Measurements from ENCODE around the gene MCF2L2. TPM values are rescaled to one million over a fixed set of nuclear protein-coding genes. Genes with fewer than 3 reads are reported as not detected.

The MCF2L2 gene
- polyA plus RNA-seq, 2 of the 4 experiments (the other 2 are of a cell fraction), result 0.03 to 0.05 TPM

DNA sequence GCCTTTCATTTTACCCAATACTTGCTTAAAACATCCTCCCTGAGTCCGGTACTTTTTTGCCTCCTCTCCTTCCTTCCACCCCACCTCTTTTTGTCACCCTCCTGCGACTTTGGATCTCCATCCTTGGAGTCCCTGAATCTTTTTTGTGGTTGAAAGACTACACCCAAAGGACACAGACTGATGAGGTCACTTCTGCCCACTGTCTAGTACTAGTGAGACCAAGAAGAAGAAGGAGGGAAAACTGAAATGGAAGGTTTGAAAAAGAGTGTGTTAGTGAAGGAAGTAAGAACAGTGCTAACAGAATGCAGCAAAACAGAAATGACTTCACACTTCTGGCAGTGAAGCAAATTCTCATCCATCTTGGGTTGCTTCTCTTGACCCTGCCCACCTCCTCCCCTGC is 168.8 kb downstream of the MCF2L2 start:
- no peak for TF ChIP-seq USF2 (IDR thresholded peaks at IDR 0.05)
- TF ChIP-seq GATA3 (IDR thresholded peaks at IDR 0.05; ENCODE audit: borderline replicate concordance), result no peak
- TF ChIP-seq CHD4 (IDR thresholded peaks at IDR 0.05; ENCODE audit: borderline replicate concordance), result no peak
- Histone ChIP-seq H3K27ac (no peak overlapping the region), H3K4me2 (no peak overlapping the region), H3K4me3 (no peak overlapping the region), H3K4me1 (peaks cover 14% of the 10 kb centered on the region; the same call in 2 of the 3 replicates), H3K9me3 (no peaks in the 10 kb centered on the region)
- no peak for DNase-seq (ENCODE audit: low read depth in 1 of 2, low spot score in 1 of 2)
- POLR2A ChIA-PET, result no interaction called here
- CTCF ChIA-PET, result no interaction called here
- ATAC-seq, result no peak
- FAIRE-seq, result no peak
- 80% methylated on average over 2 of the region's 2 CpGs for WGBS (ENCODE audit: missing lambda C conversion rate)

GRCh38 chr3:183259087-183259486 is 169.3 kb downstream of the MCF2L2 start:
- WGBS (ENCODE audit: missing lambda C conversion rate), result 77% methylated on average over 3 of the region's 3 CpGs
- no peak overlapping the region for H3K4me2 ChIP-seq
- FAIRE-seq (no peak), DNase-seq (ENCODE audit: low read depth in 1 of 2, low spot score in 1 of 2) (no peak), ATAC-seq (no peak)
- TF ChIP-seq POLR2A (IDR thresholded peaks at IDR 0.05; ENCODE audit: low read length) (no peak), HOXB5 (CRISPR knock-in tag; IDR thresholded peaks at IDR 0.05) (no peak), EHF (CRISPR knock-in tag; IDR thresholded peaks at IDR 0.05) (no peak), ZC3H11A (IDR thresholded peaks at IDR 0.05) (no peak), RARB (CRISPR knock-in tag; IDR thresholded peaks at IDR 0.05) (no peak), HDAC2 (IDR thresholded peaks at IDR 0.05) (no peak), KDM1A (IDR thresholded peaks at IDR 0.05; ENCODE audit: low read depth) (no peak), CBX2 (IDR thresholded peaks at IDR 0.05; ENCODE audit: borderline replicate concordance, low read depth) (no peak), JUN (IDR thresholded peaks at IDR 0.05) (no peak), MAX (IDR thresholded peaks at IDR 0.05) (no peak), ESRRA (IDR thresholded peaks at IDR 0.05; ENCODE audit: borderline replicate concordance, low read length) (no peak), USF2 (IDR thresholded peaks at IDR 0.05) (no peak)
- peaks cover 14% of the 10 kb centered on the region; the same call in 1 of the 3 replicates for H3K4me1 ChIP-seq
- ChIA-PET POLR2A (no interaction called here), CTCF (no interaction called here)
- no peak overlapping the region for H3K4me3 ChIP-seq
- no peaks in the 10 kb centered on the region for H3K9me3 ChIP-seq
- no peak overlapping the region for H3K27ac ChIP-seq

DNA sequence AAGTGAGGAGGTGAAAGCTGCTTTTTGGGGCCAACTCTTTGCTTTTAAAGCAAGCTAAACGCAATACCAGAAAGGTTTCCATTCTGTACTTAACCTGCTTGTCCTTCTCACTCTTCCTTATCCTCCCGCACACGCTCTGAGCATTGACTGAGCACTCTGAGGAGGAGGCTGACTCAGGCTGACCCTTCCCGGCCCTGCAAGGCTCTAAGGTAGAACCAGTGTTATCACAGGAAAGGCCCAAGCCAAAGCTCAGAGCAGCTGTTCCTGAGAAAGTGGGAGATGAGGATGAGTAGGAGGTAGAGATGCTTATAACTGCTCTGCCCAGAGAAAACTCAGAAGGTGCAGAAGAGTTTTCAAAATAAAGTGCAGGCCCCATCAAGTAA is 173.1 kb downstream of the MCF2L2 start:
- Histone ChIP-seq H3K4me2 (peak overlapping the region; percentile 94), H3K9me3 (no peaks in the 10 kb centered on the region), H3K4me1 (peaks cover 10% of the 10 kb centered on the region; the same call in 1 of the 3 replicates), H3K4me3 (peak overlapping the region; percentile 70; the same call in 1 of the 3 replicates), H3K27ac (no peak overlapping the region; a peak in 1 of 6 replicates)
- no peak for TF ChIP-seq SREBF2 (IDR thresholded peaks at IDR 0.05)
- TF ChIP-seq ELK1 (IDR thresholded peaks at IDR 0.05; ENCODE audit: low read depth, low read length), result no peak
- no peak for DNase-seq (ENCODE audit: low read depth in 1 of 2, low spot score in 1 of 2)
- ChIA-PET CTCF (interaction anchor here (1.1 to 4.7 kb wide), 3 partner anchors 10 to 127 kb away, joined by 4 to 34 read pairs (median 5); no protein-coding TSS in a partner anchor), POLR2A (interaction anchor here (2.8 kb wide), 1 partner anchor 10 kb away, joined by 12 read pairs; no protein-coding TSS in a partner anchor)
- FAIRE-seq, result no peak
- 80% methylated on average over 4 of the region's 4 CpGs for WGBS (ENCODE audit: missing lambda C conversion rate)
- no peak for ATAC-seq

GRCh38 chr3:183254487-183255347 is 173.7 kb downstream of the MCF2L2 start:
- no peak for FAIRE-seq
- CTCF ChIA-PET, result interaction anchor here (1.6 to 4.7 kb wide), 5 partner anchors 10 to 131 kb away, joined by 4 to 34 read pairs (median 5); no protein-coding TSS in a partner anchor
- TF ChIP-seq, protein P1, sequence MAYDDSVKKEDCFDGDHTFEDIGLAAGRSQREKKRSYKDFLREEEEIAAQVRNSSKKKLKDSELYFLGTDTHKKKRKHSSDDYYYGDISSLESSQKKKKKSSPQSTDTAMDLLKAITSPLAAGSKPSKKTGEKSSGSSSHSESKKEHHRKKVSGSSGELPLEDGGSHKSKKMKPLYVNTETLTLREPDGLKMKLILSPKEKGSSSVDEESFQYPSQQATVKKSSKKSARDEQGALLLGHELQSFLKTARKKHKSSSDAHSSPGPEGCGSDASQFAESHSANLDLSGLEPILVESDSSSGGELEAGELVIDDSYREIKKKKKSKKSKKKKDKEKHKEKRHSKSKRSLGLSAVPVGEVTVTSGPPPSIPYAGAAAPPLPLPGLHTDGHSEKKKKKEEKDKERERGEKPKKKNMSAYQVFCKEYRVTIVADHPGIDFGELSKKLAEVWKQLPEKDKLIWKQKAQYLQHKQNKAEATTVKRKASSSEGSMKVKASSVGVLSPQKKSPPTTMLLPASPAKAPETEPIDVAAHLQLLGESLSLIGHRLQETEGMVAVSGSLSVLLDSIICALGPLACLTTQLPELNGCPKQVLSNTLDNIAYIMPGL (CRISPR knock-in tag; IDR thresholded peaks at IDR 0.05; ENCODE audit: borderline replicate concordance), result no peak
- 0 out of 2 replicates have a peak, but pooled peaks have one; percentile 3 for TF ChIP-seq PHF8 (IDR thresholded peaks at IDR 0.05; ENCODE audit: borderline replicate concordance, low read depth)
- TF ChIP-seq POLR2A (IDR thresholded peaks at IDR 0.05; ENCODE audit: low read length), result 0 out of 2 replicates have a peak, but pooled peaks have one; percentile 0

More at GRCh38 chr3:183254487-183255347, 173.7 kb downstream of the MCF2L2 start:
- Histone ChIP-seq H3K27ac (peak overlapping the region; percentile 79 to 90), H3K4me2 (peak overlapping the region; percentile 94), H3K4me3 (peak overlapping the region; percentile 70), H3K9me3 (no peaks in the 10 kb centered on the region), H3K4me1 (peaks cover 6% of the 10 kb centered on the region; the same call in 1 of the 3 replicates)
- no peak for DNase-seq (ENCODE audit: low read depth in 1 of 2, low spot score in 1 of 2)
- POLR2A ChIA-PET, result interaction anchor here (0.7 to 2.8 kb wide), 3 partner anchors 11 to 69 kb away, joined by 3 to 12 read pairs (median 4); no protein-coding TSS in a partner anchor
- 32% methylated on average over 25 of the region's 49 CpGs for WGBS (ENCODE audit: missing lambda C conversion rate)
- peak; percentile 27 to 62; a peak in 5 of 6 replicates for ATAC-seq
